ENCODE data around the gene GLS.

The GLS gene

DNA sequence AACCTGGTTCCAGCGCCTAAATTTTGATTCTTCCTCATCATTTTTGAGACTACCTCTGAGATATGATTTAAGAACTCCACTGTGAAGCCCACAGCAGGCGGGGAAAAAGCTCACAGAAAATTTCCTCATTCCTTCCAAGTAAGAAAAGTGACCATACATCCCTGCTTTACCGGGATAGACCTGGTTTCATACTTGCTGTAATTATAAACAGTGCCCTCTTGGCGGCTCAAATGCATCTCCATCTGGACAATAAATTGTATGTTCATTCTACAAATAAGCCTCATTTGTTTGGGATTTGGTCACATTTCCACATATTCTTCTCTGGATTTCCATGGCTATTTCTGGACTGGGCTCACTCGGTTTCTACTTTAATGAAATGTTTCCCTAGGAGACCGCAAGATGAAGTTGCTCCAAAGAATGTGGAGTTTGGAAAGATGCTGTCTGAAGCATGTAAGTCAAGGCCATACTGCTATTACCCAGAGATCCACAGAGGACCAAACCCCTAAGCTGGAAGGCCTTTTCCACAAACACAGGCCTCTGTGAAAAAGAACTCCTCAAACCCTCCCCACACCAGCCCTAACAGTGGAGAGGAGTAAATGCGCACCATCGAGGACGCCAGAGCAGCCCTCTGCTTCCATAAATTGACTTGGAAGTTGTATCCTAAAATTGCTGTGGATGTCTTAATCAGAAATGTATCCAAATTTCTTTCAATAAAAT is 119.5 kb downstream of the GLS start:
- no peak for DNase-seq

- DNase-seq: no peak
Observed at GRCh38 chr2:191001032-191001431, 120.4 kb downstream of the GLS start.

DNA sequence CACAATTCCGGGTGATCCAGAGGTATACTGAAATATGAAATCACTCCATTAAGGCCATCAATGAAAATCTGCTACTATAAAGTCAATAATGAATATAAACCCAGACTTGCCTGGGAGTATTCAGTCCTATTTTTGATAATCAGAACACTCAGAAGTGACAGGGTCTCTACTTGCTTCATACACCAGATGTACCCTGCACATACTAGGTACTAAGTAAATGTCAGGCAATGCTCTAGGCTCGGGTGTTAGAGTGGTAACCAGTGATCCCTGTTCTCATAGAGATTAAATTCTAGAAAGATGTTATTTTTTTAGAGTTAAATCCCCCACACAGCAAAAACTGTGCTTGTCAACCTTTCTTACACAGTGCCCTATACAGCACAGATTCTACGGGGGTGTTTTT is 121.0 kb downstream of the GLS start:
- no peak for DNase-seq

DNA sequence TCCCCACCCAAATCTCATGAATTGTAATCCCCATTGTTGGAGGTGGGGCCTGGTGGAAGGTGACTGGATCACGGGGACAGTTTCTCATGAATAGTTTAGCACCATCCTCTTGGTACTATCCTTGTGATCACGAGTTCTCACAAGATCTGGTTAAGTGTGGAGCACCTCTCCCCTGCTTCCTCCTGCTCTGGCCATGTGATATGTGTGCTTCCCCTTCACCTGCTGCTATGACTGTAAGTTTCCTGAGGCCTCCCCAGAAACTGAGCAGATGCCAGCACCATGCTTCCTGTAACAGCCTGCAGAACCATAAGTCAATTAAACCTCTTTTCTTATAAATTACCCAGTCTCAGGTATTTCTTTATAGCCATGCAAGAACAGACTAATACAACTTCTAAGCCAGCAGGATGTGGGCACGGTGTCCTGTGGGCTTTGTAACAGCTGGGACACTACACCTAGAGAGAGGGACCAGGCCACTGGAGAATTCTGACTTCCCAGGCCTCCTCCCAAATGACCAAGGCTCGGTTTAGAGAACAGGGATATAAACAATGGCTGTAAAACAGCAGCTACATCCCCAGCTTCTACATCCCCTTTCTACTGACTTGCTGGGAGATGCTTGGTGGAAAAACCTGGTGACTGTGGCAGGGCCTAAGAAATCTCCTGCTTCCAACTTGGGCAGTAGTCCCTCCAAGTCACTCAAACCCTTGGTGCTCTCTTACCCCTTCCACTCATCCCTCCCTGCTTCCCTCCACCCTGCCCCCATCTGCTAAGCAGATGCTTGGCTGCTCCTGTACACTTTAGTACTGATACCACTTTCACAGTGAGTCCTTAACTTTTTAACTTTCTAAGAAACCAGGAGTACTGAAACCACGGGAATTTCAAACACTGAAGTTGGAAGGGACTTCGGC is 123.0 kb downstream of the GLS start:
- no peak for DNase-seq

GRCh38 chr2:191006297-191006696 is 125.7 kb downstream of the GLS start:
- DNase-seq: no peak

DNA sequence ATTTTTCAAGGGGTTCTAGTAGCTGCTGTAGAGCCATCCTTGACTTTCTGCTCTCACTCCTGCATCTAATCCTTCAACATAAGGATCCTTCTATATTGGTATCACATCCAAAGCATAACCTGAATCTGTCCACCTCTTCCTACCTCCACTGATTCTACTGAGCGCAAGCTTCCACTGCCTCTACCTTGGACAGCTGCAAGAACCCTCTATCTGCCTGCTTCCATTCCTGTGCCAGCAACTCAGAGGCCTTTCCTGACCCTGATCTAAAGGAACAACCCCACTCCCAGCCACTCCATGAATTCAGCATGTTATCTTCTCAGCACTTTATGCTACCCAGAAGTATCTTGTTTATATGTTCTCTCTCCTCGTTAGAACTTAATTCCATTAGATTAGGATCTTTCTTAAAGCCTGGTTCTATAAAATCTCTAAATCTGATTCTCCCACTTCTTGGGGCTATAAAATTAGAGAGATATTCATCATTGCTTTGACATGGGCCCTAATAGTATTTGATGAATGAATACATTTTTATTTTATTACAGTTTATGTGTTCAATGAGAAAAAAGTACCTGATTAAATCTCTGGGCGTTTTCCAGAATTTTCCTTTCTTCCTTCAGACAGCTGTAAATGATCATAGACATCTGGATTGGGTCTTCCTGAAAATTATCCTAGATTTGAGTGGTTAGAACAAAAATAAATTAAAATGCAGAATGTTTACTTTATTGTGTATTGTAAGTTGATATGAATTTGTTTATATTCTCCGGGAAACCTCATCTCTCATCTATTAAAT is 126.6 kb downstream of the GLS start:
- DNase-seq: no peak

- no peak for DNase-seq
Observed at GRCh38 chr2:191008286-191008685, 127.7 kb downstream of the GLS start.

DNA sequence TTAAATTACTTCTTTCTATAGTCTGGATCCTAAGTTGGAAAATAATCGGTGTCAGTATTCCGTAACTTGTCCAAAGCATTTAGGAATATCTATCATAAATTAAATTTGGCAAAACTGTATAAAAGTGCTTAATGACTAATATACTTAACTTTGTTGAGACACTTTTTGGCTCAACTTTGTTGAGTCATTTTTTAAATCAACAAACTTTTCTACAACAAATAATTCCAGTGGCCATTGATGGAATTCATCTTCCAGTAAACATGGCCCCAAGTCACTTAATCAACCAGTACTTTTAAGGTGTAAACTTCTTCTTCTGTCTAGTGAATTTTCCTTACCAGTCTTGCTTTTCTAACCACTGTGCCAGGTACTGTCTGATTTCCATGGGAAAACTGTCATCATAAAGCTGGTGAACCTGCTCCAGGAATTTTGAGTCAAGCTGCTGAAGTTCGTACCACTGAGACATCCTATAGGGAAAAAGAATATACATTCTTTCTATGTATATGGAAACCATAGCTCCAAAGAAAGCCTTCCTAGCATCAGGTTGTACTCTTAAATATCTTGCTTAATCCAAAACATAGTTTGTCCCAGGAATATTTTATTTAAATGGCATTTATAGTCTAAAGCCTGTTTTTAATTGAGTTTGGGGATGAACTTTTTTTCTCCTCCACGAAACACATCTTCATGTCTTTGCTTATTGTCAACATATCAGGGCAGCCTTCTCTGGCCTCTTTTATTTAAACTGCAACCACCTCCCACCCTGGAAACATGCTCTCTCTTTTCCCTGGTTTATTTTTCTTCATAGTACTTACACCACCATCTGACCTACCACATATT is 129.1 kb downstream of the GLS start:
- DNase-seq: no peak

DNA sequence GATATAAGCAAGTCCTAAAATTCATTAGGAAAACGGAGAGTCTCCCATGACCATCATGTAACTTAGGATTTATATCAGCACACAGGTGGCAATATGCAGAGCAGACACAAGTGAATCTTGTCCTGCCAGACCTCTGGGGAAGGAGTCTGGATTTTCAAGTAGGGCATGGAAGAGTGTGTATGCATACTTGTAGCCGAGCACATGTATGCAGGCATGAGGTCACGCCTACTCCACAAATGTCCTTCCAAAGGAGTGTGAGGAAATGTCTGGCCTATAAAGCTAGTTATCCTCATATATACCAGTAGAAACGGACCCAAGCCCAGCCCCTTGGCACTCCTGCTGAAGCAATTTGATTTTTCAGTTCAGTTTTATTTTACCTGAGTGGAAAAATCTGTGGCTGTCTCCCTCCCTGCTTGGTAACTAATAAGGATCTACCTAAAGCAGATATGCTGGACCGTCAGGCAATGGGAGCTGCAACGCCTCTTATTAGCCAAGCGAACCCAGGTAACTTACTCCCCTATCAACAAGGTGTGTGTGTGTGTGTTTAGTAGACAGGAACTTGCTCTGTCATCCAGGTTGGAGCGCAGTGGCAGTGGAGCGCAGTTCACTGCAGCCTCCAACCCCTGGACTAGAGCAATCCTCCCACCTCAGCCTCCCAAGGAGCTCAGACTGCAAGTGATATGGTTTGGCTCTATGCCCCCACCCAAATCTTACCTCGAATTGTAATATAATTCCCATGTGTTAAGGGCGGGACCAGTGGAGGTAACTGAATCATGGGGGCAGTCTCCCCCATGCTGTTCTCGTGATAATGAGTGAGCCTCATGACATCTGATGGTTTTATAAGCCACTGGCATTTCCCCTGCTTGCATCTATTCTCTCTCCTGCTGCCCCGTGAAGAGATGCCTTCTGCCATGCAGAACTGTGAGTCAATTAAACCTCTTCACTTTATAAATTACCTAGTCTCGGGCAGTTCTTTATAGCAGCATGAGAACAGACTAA is 130.6 kb downstream of the GLS start:
- no peak for DNase-seq

DNA sequence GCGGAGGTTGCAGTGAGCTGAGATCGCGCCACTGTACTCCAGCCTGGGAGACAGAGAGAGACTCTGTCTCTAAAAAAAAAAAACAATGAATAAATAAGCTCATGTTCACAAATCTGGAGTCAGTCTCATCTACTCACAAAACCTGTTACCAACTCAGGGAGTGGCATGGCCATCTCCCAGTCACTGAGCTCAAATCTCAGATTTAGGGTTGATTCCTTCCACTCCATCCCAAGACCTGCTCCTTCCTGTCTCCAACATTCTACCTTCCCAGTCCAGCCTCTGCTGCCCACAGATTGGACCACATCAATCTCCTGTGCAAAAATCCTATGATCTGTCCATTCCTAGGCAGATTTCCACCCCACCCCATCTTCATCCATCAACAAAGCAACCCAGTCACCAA is 131.7 kb downstream of the GLS start:
- no peak for DNase-seq

DNA sequence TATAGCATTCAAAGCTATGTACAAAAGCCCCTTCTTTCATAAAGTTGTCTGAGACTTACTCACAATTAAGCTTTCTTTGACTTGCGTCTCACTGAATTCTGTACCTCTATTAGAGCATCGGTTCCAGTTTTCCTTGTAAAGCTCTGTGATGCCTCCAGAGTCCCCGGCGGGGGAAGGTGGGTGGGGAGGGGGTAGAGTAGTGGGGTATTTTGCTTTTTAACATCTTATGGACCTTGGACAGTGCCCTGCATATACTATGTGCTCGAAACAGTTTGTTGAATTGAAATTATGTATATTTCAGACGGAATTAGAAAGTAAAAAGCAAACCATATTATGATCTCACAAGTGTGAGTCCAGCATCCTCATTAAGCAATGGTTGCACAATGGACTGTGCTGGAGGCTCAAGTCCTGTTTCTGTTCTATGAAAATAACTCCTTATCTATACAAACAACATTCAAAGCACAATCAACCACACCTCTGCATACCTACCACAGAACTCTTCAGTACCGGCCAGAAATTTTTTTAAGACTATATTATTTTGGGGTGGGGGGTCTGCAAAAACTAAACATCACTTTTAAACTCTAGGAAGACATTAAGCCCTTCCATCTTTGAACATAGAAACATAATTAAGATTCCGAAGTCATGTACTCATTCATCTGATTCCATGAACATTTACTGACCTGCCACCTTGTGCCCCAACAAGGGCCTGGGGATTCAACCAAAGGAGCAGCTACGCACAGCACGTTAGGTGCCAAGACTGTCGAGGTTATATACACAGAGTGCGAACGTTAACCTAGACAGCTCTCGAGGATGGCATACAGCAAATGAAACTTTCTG is 132.4 kb downstream of the GLS start:
- DNase-seq: no peak

- DNase-seq: peak; percentile 52
Observed at GRCh38 chr2:191013682-191013931, 133.0 kb downstream of the GLS start.

GRCh38 chr2:191013932-191014652 is 133.5 kb downstream of the GLS start, which contains the start of gene STAT1:
Gene STAT1, minus strand, starts transcription at chr2:191014171. Its CDS starts 4,168 bp downstream, at chr2:191010003.
- DNase-seq: peak; percentile 89

DNA sequence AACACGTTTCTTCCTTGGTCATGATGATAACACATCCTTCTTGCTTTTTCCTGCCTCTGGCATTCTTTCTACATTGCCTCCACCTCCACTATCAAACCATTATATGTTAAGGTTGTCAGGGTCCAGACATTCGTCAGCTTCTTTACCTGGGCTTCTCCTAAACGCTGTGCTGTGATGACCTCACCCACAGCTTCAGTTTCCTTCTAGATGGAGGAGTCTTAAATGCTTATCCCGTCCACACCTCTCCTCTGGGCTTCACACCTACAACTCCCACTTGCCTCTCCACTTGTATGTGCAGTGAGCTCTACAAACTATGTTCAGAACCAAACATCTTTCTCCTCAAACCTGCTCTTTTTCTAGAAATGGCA is 134.0 kb downstream of the GLS start:
- DNase-seq: no peak
